ENCODE data around the gene MORF4L1. TPM values are rescaled to one million over a fixed set of nuclear protein-coding genes. Genes with fewer than 3 reads are reported as not detected.
"Not testable (repeated sequence)": the region's sequence is repeated elsewhere in the genome, so short reads cannot be mapped to it uniquely, and the experiment has no call there.

The MORF4L1 gene
- total RNA-seq, 1 experiment from 2014 or later = 428 TPM

GRCh38 chr15:78872972-78873792 is 492 bp downstream of the MORF4L1 start:
- Histone ChIP-seq H3K36me3 (peaks cover 19% of the 10 kb centered on the region), H3K27ac (peak overlapping the region; percentile 100), H3K27me3 (replicated peaks) (no peaks in the 10 kb centered on the region), H3K4me3 (peak overlapping the region; percentile 98), H3K4me1 (replicated peaks) (peaks cover 22% of the 10 kb centered on the region), H3K9me3 (replicated peaks) (no peaks in the 10 kb centered on the region)
- DNase-seq (ENCODE audit: low read depth in 1 of 2, low spot score in 2 of 2) = peak; percentile 94 to 95

- peak in 1 of 2 experiments; percentile 40 for DNase-seq (ENCODE audit: low read depth in 1 of 2, low spot score in 2 of 2)
- Histone ChIP-seq H3K27me3 (replicated peaks) (no peaks in the 10 kb centered on the region), H3K4me1 (replicated peaks) (peaks cover 25% of the 10 kb centered on the region), H3K36me3 (peaks cover 28% of the 10 kb centered on the region), H3K9me3 (replicated peaks) (no peaks in the 10 kb centered on the region), H3K4me3 (peak overlapping the region; percentile 98), H3K27ac (peak overlapping the region; percentile 100)
Measured at GRCh38 chr15:78873793-78874765, 1.4 kb downstream of the MORF4L1 start.

GRCh38 chr15:78875107-78875914 is 2.6 kb downstream of the MORF4L1 start:
- Histone ChIP-seq H3K4me1 (replicated peaks) (peaks cover 29% of the 10 kb centered on the region), H3K4me3 (peak overlapping the region; percentile 98; the same call in 1 of the 2 replicates), H3K27me3 (replicated peaks) (no peaks in the 10 kb centered on the region), H3K9me3 (replicated peaks) (no peaks in the 10 kb centered on the region), H3K27ac (no peak overlapping the region), H3K36me3 (peaks cover 41% of the 10 kb centered on the region)
- no peak for DNase-seq (ENCODE audit: low read depth in 1 of 2, low spot score in 2 of 2)

- not testable (repeated sequence) for DNase-seq (ENCODE audit: low read depth in 1 of 2, low spot score in 2 of 2); H3K4me3 ChIP-seq; H3K9me3 ChIP-seq (replicated peaks); H3K27ac ChIP-seq; H3K27me3 ChIP-seq (replicated peaks)
- peaks cover 29% of the 10 kb centered on the region for H3K4me1 ChIP-seq (replicated peaks)
- peaks cover 57% of the 10 kb centered on the region for H3K36me3 ChIP-seq
Measured at GRCh38 chr15:78876954-78877353, 4.3 kb downstream of the MORF4L1 start.

GRCh38 chr15:78878356-78878755 is 5.7 kb downstream of the MORF4L1 start:
- DNase-seq (ENCODE audit: low read depth in 1 of 2, low spot score in 2 of 2) = no peak
- Histone ChIP-seq H3K4me3 (no peak overlapping the region), H3K4me1 (replicated peaks) (peaks cover 25% of the 10 kb centered on the region), H3K9me3 (replicated peaks) (no peaks in the 10 kb centered on the region), H3K27ac (no peak overlapping the region), H3K36me3 (peaks cover 63% of the 10 kb centered on the region), H3K27me3 (replicated peaks) (no peaks in the 10 kb centered on the region)

- Histone ChIP-seq H3K4me3 (no peak overlapping the region), H3K9me3 (replicated peaks) (no peaks in the 10 kb centered on the region), H3K4me1 (replicated peaks) (peaks cover 24% of the 10 kb centered on the region), H3K27ac (no peak overlapping the region), H3K27me3 (replicated peaks) (no peaks in the 10 kb centered on the region), H3K36me3 (peaks cover 66% of the 10 kb centered on the region)
- DNase-seq (ENCODE audit: low read depth in 1 of 2, low spot score in 2 of 2) = no peak
Measured at GRCh38 chr15:78879517-78880241, 7.0 kb downstream of the MORF4L1 start.

- Histone ChIP-seq H3K4me1 (replicated peaks) (peaks cover 19% of the 10 kb centered on the region), H3K27me3 (replicated peaks) (no peaks in the 10 kb centered on the region), H3K36me3 (peaks cover 70% of the 10 kb centered on the region), H3K4me3 (no peak overlapping the region), H3K9me3 (replicated peaks) (no peaks in the 10 kb centered on the region), H3K27ac (no peak overlapping the region)
- no peak for DNase-seq (ENCODE audit: low read depth in 1 of 2, low spot score in 2 of 2)
Measured at GRCh38 chr15:78880242-78880533, 7.5 kb downstream of the MORF4L1 start.

GRCh38 chr15:78880813-78881212 is 8.1 kb downstream of the MORF4L1 start:
- DNase-seq (ENCODE audit: low read depth in 1 of 2, low spot score in 2 of 2) = no peak
- H3K27me3 ChIP-seq (replicated peaks) = no peaks in the 10 kb centered on the region
- no peak overlapping the region for H3K27ac ChIP-seq
- peaks cover 73% of the 10 kb centered on the region for H3K36me3 ChIP-seq
- H3K9me3 ChIP-seq (replicated peaks) = no peaks in the 10 kb centered on the region
- H3K4me1 ChIP-seq (replicated peaks) = peaks cover 16% of the 10 kb centered on the region
- H3K4me3 ChIP-seq = no peak overlapping the region

- peaks cover 16% of the 10 kb centered on the region for H3K4me1 ChIP-seq (replicated peaks)
- H3K9me3 ChIP-seq (replicated peaks) = no peaks in the 10 kb centered on the region
- H3K27me3 ChIP-seq (replicated peaks) = no peaks in the 10 kb centered on the region
- no peak overlapping the region for H3K4me3 ChIP-seq
- no peak for DNase-seq (ENCODE audit: low read depth in 1 of 2, low spot score in 2 of 2)
- no peak overlapping the region for H3K27ac ChIP-seq
- H3K36me3 ChIP-seq = peaks cover 82% of the 10 kb centered on the region
Measured at GRCh38 chr15:78881681-78882080, 9.0 kb downstream of the MORF4L1 start.

- no peak overlapping the region for H3K4me3 ChIP-seq
- peaks cover 94% of the 10 kb centered on the region for H3K36me3 ChIP-seq
- no peak overlapping the region for H3K27ac ChIP-seq
- H3K27me3 ChIP-seq (replicated peaks) = no peaks in the 10 kb centered on the region
- no peak for DNase-seq (ENCODE audit: low read depth in 1 of 2, low spot score in 2 of 2)
- H3K4me1 ChIP-seq (replicated peaks) = no peaks in the 10 kb centered on the region
- no peaks in the 10 kb centered on the region for H3K9me3 ChIP-seq (replicated peaks)
Measured at GRCh38 chr15:78889000-78889399, 16.3 kb downstream of the MORF4L1 start.

GRCh38 chr15:78893538-78893937 is 20.8 kb downstream of the MORF4L1 start:
- Histone ChIP-seq H3K36me3 (peaks cover 95% of the 10 kb centered on the region), H3K4me1 (replicated peaks) (no peaks in the 10 kb centered on the region), H3K9me3 (replicated peaks) (no peaks in the 10 kb centered on the region), H3K4me3 (no peak overlapping the region), H3K27me3 (replicated peaks) (no peaks in the 10 kb centered on the region), H3K27ac (no peak overlapping the region)
- DNase-seq (ENCODE audit: low read depth in 1 of 2, low spot score in 2 of 2) = no peak

- Histone ChIP-seq H3K27me3 (replicated peaks) (no peaks in the 10 kb centered on the region), H3K27ac (no peak overlapping the region), H3K9me3 (replicated peaks) (no peaks in the 10 kb centered on the region), H3K36me3 (peaks cover 95% of the 10 kb centered on the region), H3K4me1 (replicated peaks) (no peaks in the 10 kb centered on the region), H3K4me3 (no peak overlapping the region)
- DNase-seq (ENCODE audit: low read depth in 1 of 2, low spot score in 2 of 2) = no peak
Measured at GRCh38 chr15:78895471-78895870, 22.8 kb downstream of the MORF4L1 start.

GRCh38 chr15:78898540-78898939 is 25.9 kb downstream of the MORF4L1 start:
- Histone ChIP-seq H3K36me3 (peaks cover 93% of the 10 kb centered on the region), H3K9me3 (replicated peaks) (no peaks in the 10 kb centered on the region), H3K4me1 (replicated peaks) (no peaks in the 10 kb centered on the region), H3K27me3 (replicated peaks) (no peaks in the 10 kb centered on the region), H3K27ac (no peak overlapping the region), H3K4me3 (no peak overlapping the region)
- DNase-seq (ENCODE audit: low read depth in 1 of 2, low spot score in 2 of 2) = no peak

Data from SJSA1 (cell line).